ENCODE data around the gene NCR3LG1. TPM values are rescaled to one million over a fixed set of nuclear protein-coding genes. Genes with fewer than 3 reads are reported as not detected.

Gene NCR3LG1, protein sequence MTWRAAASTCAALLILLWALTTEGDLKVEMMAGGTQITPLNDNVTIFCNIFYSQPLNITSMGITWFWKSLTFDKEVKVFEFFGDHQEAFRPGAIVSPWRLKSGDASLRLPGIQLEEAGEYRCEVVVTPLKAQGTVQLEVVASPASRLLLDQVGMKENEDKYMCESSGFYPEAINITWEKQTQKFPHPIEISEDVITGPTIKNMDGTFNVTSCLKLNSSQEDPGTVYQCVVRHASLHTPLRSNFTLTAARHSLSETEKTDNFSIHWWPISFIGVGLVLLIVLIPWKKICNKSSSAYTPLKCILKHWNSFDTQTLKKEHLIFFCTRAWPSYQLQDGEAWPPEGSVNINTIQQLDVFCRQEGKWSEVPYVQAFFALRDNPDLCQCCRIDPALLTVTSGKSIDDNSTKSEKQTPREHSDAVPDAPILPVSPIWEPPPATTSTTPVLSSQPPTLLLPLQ
- total RNA-seq (2011; cell fraction: chromatin; rRNA removed; ENCODE audit: low replicate concordance): 39.2 and 56.4 TPM in 2 replicates
- 30.5 and 32.8 TPM in 2 replicates for total RNA-seq (2011; cell fraction: nucleolus; rRNA removed)
- 52.4 and 80.8 TPM in 2 replicates for total RNA-seq (2011; cell fraction: nucleoplasm; rRNA removed)
- total RNA-seq (2014; rRNA removed) (23.7 and 28.4 TPM in 2 replicates), total RNA-seq (2014; rRNA removed; fragmentation: Illumina TruSeq; extraction: Trizol) (39.8 and 45.1 TPM in 2 replicates), total RNA-seq (2015; rRNA removed; fragmentation: Illumina TruSeq; extraction: Trizol) (36.2 and 38.1 TPM in 2 replicates), total RNA-seq (2021) (31.5 and 32.4 TPM in 2 replicates), polyA plus RNA-seq (2011; rRNA removed) (21.5 and 25.1 TPM in 2 replicates), polyA plus RNA-seq (2014; fragmentation: Illumina TruSeq; extraction: Trizol) (30.8 and 33.8 TPM in 2 replicates), polyA plus RNA-seq (2014; fragmentation: Nextera tagmentation; extraction: Ambion mirVana) (1 to 10 TPM; 4.1 to 6.6 TPM), polyA plus RNA-seq (2014; rRNA removed) (13.8 and 17.3 TPM in 2 replicates), polyA minus RNA-seq (2011; rRNA and poly(A)+ RNA removed) (59.3 and 62.8 TPM in 2 replicates), Bru-seq, nascent RNA (percentile 88 among the genes with signal in this experiment), BruChase-seq, experiment 1, labeled RNA remaining after a 2-hour chase (percentile 92 among the genes with signal in this experiment), BruChase-seq, experiment 2, labeled RNA remaining after a 6-hour chase (percentile 94 among the genes with signal in this experiment)
- 10.8 and 15.1 TPM in 2 replicates for polyA plus RNA-seq (2011; cell fraction: cytosol; rRNA removed)
- polyA plus RNA-seq (2011; cell fraction: nucleus; rRNA removed): 19.9 and 26.2 TPM in 2 replicates
- polyA plus RNA-seq (2012): 8.6 and 13.8 TPM in 2 replicates
- 33.5 and 36.6 TPM in 2 replicates for polyA minus RNA-seq (2011; cell fraction: cytosol; rRNA and poly(A)+ RNA removed)
- polyA minus RNA-seq (2011; cell fraction: nucleus; rRNA and poly(A)+ RNA removed): 14.7 and 24.0 TPM in 2 replicates
- long read RNA-seq, experiment 1, partial matches to known transcripts: 3 of 27 reads
- long read RNA-seq, experiment 1, other reads (novel, unspliced or antisense): 24 of 27 reads
- long read RNA-seq, experiment 2, full-length matches to known transcripts: 1 of 7 reads
- long read RNA-seq, experiment 2, partial matches to known transcripts: 0 of 7 reads
- long read RNA-seq, experiment 2, other reads (novel, unspliced or antisense): 6 of 7 reads
- long read RNA-seq, experiment 3, partial matches to known transcripts: 0 of 2 reads
- long read RNA-seq, experiment 3, other reads (novel, unspliced or antisense): 2 of 2 reads

DNA sequence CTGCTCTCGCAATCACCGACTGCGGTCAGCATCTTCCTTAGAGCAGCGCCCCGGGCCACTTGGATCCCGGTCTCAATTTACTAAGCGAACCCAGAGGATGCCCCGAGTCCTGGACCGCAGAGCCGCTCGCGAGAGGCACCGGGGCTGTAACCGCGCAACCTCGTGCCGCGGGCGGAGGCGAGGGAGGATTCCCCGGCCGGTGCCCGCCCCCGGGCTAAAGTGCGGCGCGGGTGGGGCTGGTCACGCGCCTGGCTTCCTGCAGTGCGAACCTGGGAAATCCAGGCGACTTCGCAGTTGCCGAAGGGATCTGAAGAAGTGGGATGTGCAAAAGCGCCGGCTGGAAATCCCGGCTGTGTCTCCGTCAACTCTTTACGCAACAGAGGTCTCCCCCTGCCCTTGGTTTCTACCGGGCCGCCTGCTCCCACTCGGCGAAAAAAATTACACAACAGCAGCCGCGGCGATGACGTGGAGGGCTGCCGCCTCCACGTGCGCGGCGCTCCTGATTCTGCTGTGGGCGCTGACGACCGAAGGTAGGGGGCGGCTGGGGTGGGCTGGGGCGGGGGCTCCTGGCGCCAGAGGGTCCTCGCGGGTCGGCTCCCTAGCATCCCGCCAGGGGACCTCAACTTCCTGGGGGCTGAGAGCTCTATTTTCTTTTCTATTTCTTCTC, at the start of gene NCR3LG1:
Gene NCR3LG1, plus strand, starts transcription at position 291 of the 667 bp plus-strand sequence. Its CDS starts 170 bp downstream, at position 461.
- POLR2A ChIA-PET: interaction anchor here (1.3 kb wide), 1 partner anchor 122 kb away, joined by 3 read pairs; no protein-coding TSS in a partner anchor
- H3K79me2 ChIP-seq (ENCODE audit: control insufficient read depth, insufficient read depth, low read length): peaks cover 41% of the 10 kb centered on the region
- peak within 1 kb of the TSS; percentile 79 to 92 for H3K9ac ChIP-seq (ENCODE audit: insufficient read depth in 1 of 2, low read depth in 2 of 2, low read length in 2 of 2)
- H3K27me3 ChIP-seq (ENCODE audit: control insufficient read depth in 2 of 2, insufficient read depth in 2 of 2, low read length in 2 of 2): no peaks in the 10 kb centered on the region
- CTCF ChIA-PET (ENCODE audit: low intra/inter-chr PET ratio): no interaction called here
- peaks cover 2% of the 10 kb centered on the region; the same call in 1 of the 2 replicates for H3K9me3 ChIP-seq (replicated peaks; ENCODE audit: control insufficient read depth, insufficient read depth, low read depth, low read length)
- in situ Hi-C loops (cut with MboI) (no loop called here), intact Hi-C loops (cut with micrococcal nuclease) (loop anchor here (2.0 kb wide), 2 partner anchors 75 to 121 kb away; partner anchors contain the start of gene NUCB2)
- DNase-seq (ENCODE audit: extremely low read depth in 1 of 4, low spot score in 3 of 4) (peak; percentile 69 to 77 (median 75)), FAIRE-seq (no peak), ATAC-seq (peak; percentile 69)
- H3K4me1 ChIP-seq (replicated peaks in 1 of 2; ENCODE audit: control insufficient read depth in 2 of 2, insufficient read depth in 2 of 2, low read length in 2 of 2): peaks cover 7 to 25% of the 10 kb centered on the region in 2 experiments; a peak in 4 of 5 replicates
- peak within 1 kb of the TSS; percentile 63 for H3K4me3 ChIP-seq
- no peaks in the 10 kb centered on the region for H3K9me1 ChIP-seq (ENCODE audit: control insufficient read depth, insufficient read depth, low read length)
- H4K20me1 ChIP-seq (replicated peaks; ENCODE audit: control insufficient read depth, insufficient read depth, low read length): no peaks in the 10 kb centered on the region
- peak within 1 kb of the TSS; percentile 88 for H2AFZ ChIP-seq (ENCODE audit: low read depth, low read length)
- peak within 1 kb of the TSS; percentile 83 for H3K4me2 ChIP-seq (ENCODE audit: insufficient read depth, low read length)
- no TSS peak for BruUV-seq (replicated peaks)
- H3K36me3 ChIP-seq (ENCODE audit: control insufficient read depth, insufficient read depth, low read length): peaks cover 10% of the 10 kb centered on the region; the same call in 2 of the 3 replicates
- peak within 1 kb of the TSS; percentile 74 for H3K27ac ChIP-seq (ENCODE audit: extremely low read depth, low read depth, low read length)
- under 1% methylated on average over 42 of the region's 61 CpGs for WGBS (ENCODE audit: insufficient coverage, low coverage, missing lambda C conversion rate)
- TF ChIP-seq GABPA (tag; conservative IDR thresholded peaks at IDR 0.05; ENCODE audit: low read depth) (no peak), GTF2F1 (IDR thresholded peaks at IDR 0.05; ENCODE audit: low read depth, low read length) (0 out of 2 replicates have a peak, but pooled peaks have one; percentile 22), NR2C2 (CRISPR knock-in tag; IDR thresholded peaks at IDR 0.05) (no peak), NR2C2 (tag; IDR thresholded peaks at IDR 0.05) (peak; percentile 47; the same call in 1 of the 2 replicates), LCOR (CRISPR knock-in tag; IDR thresholded peaks at IDR 0.05) (peak; percentile 82), MYC (IDR thresholded peaks at IDR 0.05; ENCODE audit: low read depth, low read length) (peak; percentile 86), MYC (CRISPR knock-in tag; IDR thresholded peaks at IDR 0.05; ENCODE audit: borderline replicate concordance, low read depth) (no peak)
- TF ChIP-seq, protein P1, sequence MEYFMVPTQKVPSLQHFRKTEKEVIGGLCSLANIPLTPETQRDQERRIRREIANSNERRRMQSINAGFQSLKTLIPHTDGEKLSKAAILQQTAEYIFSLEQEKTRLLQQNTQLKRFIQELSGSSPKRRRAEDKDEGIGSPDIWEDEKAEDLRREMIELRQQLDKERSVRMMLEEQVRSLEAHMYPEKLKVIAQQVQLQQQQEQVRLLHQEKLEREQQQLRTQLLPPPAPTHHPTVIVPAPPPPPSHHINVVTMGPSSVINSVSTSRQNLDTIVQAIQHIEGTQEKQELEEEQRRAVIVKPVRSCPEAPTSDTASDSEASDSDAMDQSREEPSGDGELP (CRISPR knock-in tag; IDR thresholded peaks at IDR 0.05; ENCODE audit: borderline replicate concordance): peak; percentile 65
- TF ChIP-seq, protein P2, sequence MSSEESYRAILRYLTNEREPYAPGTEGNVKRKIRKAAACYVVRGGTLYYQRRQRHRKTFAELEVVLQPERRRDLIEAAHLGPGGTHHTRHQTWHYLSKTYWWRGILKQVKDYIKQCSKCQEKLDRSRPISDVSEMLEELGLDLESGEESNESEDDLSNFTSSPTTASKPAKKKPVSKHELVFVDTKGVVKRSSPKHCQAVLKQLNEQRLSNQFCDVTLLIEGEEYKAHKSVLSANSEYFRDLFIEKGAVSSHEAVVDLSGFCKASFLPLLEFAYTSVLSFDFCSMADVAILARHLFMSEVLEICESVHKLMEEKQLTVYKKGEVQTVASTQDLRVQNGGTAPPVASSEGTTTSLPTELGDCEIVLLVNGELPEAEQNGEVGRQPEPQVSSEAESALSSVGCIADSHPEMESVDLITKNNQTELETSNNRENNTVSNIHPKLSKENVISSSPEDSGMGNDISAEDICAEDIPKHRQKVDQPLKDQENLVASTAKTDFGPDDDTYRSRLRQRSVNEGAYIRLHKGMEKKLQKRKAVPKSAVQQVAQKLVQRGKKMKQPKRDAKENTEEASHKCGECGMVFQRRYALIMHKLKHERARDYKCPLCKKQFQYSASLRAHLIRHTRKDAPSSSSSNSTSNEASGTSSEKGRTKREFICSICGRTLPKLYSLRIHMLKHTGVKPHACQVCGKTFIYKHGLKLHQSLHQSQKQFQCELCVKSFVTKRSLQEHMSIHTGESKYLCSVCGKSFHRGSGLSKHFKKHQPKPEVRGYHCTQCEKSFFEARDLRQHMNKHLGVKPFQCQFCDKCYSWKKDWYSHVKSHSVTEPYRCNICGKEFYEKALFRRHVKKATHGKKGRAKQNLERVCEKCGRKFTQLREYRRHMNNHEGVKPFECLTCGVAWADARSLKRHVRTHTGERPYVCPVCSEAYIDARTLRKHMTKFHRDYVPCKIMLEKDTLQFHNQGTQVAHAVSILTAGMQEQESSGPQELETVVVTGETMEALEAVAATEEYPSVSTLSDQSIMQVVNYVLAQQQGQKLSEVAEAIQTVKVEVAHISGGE (CRISPR knock-in tag; IDR thresholded peaks at IDR 0.05): no peak

Data from K562 (cell line).